Measurements from ENCODE around the gene ATP8A2. TPM values are rescaled to one million over a fixed set of nuclear protein-coding genes. Genes with fewer than 3 reads are reported as not detected.

ATP8A2 gene
- total RNA-seq, 1 experiment from 2014 or later = 0.26 TPM

- CTCF ChIA-PET = interaction anchor here (0.6 kb wide), 1 partner anchor 12 kb away, joined by 3 read pairs; no protein-coding TSS in a partner anchor
- no peak for TF ChIP-seq CTCF (IDR thresholded peaks at IDR 0.05; ENCODE audit: unreplicated experiment)
- no peaks in the 10 kb centered on the region for H3K36me3 Mint-ChIP-seq (ENCODE audit: insufficient read depth, unreplicated experiment)
Measured at GRCh38 chr13:25753976-25754375, 382.2 kb downstream of the ATP8A2 start.

GRCh38 chr13:25756251-25756650 is 384.5 kb downstream of the ATP8A2 start:
- H3K9me3 Mint-ChIP-seq (ENCODE audit: unreplicated experiment) = no peaks in the 10 kb centered on the region
- no peaks in the 10 kb centered on the region for H3K36me3 Mint-ChIP-seq (ENCODE audit: insufficient read depth, unreplicated experiment)
- H3K4me1 Mint-ChIP-seq (ENCODE audit: insufficient read depth, unreplicated experiment) = peaks cover 18% of the 10 kb centered on the region
- BruUV-seq (replicated peaks) = no TSS peak
- H3K27me3 Mint-ChIP-seq (ENCODE audit: insufficient read depth, unreplicated experiment) = no peaks in the 10 kb centered on the region
- intact Hi-C loops (cut with micrococcal nuclease) = no loop called here
- DNase-seq (ENCODE audit: unreplicated experiment) = no peak
- no peak overlapping the region for H3K27ac Mint-ChIP-seq (ENCODE audit: low read depth, unreplicated experiment)
- H3K4me3 Mint-ChIP-seq (ENCODE audit: unreplicated experiment) = no peak overlapping the region
- ChIA-PET POLR2A (no interaction called here), CTCF (interaction anchor here (1.4 kb wide), 1 partner anchor 17 kb away, joined by 4 read pairs; no protein-coding TSS in a partner anchor)
- no peak for TF ChIP-seq CTCF (IDR thresholded peaks at IDR 0.05; ENCODE audit: unreplicated experiment)

More at GRCh38 chr13:25753976-25754375, 382.2 kb downstream of the ATP8A2 start:
- intact Hi-C loops (cut with micrococcal nuclease) = no loop called here
- Mint-ChIP-seq H3K4me3 (ENCODE audit: unreplicated experiment) (no peak overlapping the region), H3K9me3 (ENCODE audit: unreplicated experiment) (no peaks in the 10 kb centered on the region), H3K4me1 (ENCODE audit: insufficient read depth, unreplicated experiment) (peaks cover 18% of the 10 kb centered on the region), H3K27ac (ENCODE audit: low read depth, unreplicated experiment) (no peak overlapping the region), H3K27me3 (ENCODE audit: insufficient read depth, unreplicated experiment) (no peaks in the 10 kb centered on the region)
- DNase-seq (ENCODE audit: unreplicated experiment) = no peak
- POLR2A ChIA-PET = interaction anchor here (1.2 kb wide), 1 partner anchor 107 kb away, joined by 4 read pairs; no protein-coding TSS in a partner anchor
- no TSS peak for BruUV-seq (replicated peaks)

- H3K27me3 Mint-ChIP-seq (ENCODE audit: insufficient read depth, unreplicated experiment) = no peaks in the 10 kb centered on the region
- intact Hi-C loops (cut with micrococcal nuclease) = no loop called here
- POLR2A ChIA-PET = interaction anchor here (2.2 kb wide), 1 partner anchor 11 kb away, joined by 7 read pairs; no protein-coding TSS in a partner anchor
- no peak for DNase-seq (ENCODE audit: unreplicated experiment)
- no peak overlapping the region for H3K27ac Mint-ChIP-seq (ENCODE audit: low read depth, unreplicated experiment)
- CTCF ChIA-PET = interaction anchor here (0.6 kb wide), 1 partner anchor 182 kb away, joined by 3 read pairs; no protein-coding TSS in a partner anchor
- H3K9me3 Mint-ChIP-seq (ENCODE audit: unreplicated experiment) = no peaks in the 10 kb centered on the region
- no TSS peak for BruUV-seq (replicated peaks)
- H3K4me1 Mint-ChIP-seq (ENCODE audit: insufficient read depth, unreplicated experiment) = peaks cover 18% of the 10 kb centered on the region
- TF ChIP-seq CTCF (IDR thresholded peaks at IDR 0.05; ENCODE audit: unreplicated experiment) = no peak
- no peak overlapping the region for H3K4me3 Mint-ChIP-seq (ENCODE audit: unreplicated experiment)
- no peaks in the 10 kb centered on the region for H3K36me3 Mint-ChIP-seq (ENCODE audit: insufficient read depth, unreplicated experiment)
Measured at GRCh38 chr13:25756912-25757311, 385.1 kb downstream of the ATP8A2 start.

GRCh38 chr13:25761041-25761440 is 389.3 kb downstream of the ATP8A2 start:
- H3K9me3 Mint-ChIP-seq (ENCODE audit: unreplicated experiment) = no peaks in the 10 kb centered on the region
- DNase-seq (ENCODE audit: unreplicated experiment) = no peak
- H3K36me3 Mint-ChIP-seq (ENCODE audit: insufficient read depth, unreplicated experiment) = no peaks in the 10 kb centered on the region
- ChIA-PET POLR2A (no interaction called here), CTCF (no interaction called here)
- intact Hi-C loops (cut with micrococcal nuclease) = no loop called here
- TF ChIP-seq CTCF (IDR thresholded peaks at IDR 0.05; ENCODE audit: unreplicated experiment) = no peak
- no peaks in the 10 kb centered on the region for H3K4me1 Mint-ChIP-seq (ENCODE audit: insufficient read depth, unreplicated experiment)
- BruUV-seq (replicated peaks) = no TSS peak
- no peak overlapping the region for H3K4me3 Mint-ChIP-seq (ENCODE audit: unreplicated experiment)
- no peaks in the 10 kb centered on the region for H3K27me3 Mint-ChIP-seq (ENCODE audit: insufficient read depth, unreplicated experiment)
- no peak overlapping the region for H3K27ac Mint-ChIP-seq (ENCODE audit: low read depth, unreplicated experiment)

All from MCF 10A (cell line).